Hippocampal formation (tissue), 2 donors: ENCODE data around the gene MED27.
A peak's percentile ranks its signal among the peaks of the same experiment; 100 is the strongest.

Source experiments
- DNase-seq, 2 donors: peaks; one replicate each; lab custom pipeline; 2025; lab: John Stamatoyannopoulos, UW

MED27 gene

DNA sequence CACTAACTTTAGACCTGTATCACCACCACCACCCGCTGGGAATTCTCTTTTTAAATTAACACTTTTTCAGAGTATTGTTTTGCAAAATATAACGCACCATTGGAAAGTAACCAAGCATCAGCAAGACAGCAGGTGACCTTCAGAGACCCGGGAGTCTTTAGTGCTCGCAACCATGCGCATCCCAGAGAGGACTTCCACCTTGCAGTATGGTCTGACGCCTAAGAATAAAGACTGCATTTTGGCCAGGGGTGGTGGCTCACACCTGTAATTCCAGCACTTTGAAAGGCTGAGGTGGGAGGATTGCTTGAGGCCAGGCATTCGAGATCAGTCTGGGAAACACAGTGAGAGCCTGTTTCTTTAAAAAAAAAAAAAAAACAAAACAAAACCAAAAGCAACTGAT lies 113.8 kb downstream of the MED27 start:
- DNase-seq = no peak

DNA sequence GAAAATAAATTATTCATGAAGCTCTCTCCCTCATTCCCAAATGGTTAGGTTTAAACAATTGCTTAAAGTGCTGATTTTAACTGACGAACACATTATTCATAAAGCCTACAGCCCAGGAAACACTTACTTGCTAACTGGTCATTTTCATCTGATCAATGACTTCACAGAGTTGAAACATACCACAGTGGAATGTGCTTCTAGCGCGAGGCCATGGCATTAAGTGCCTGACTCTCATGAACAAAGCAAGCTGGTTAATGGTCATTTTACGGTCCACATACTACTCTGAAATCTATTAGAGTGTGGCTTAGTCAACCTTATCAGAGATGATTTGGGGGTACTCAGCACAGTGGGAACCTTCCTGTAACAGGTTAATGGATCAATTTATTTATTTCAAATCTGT lies 114.6 kb downstream of the MED27 start:
- DNase-seq = no peak

DNA sequence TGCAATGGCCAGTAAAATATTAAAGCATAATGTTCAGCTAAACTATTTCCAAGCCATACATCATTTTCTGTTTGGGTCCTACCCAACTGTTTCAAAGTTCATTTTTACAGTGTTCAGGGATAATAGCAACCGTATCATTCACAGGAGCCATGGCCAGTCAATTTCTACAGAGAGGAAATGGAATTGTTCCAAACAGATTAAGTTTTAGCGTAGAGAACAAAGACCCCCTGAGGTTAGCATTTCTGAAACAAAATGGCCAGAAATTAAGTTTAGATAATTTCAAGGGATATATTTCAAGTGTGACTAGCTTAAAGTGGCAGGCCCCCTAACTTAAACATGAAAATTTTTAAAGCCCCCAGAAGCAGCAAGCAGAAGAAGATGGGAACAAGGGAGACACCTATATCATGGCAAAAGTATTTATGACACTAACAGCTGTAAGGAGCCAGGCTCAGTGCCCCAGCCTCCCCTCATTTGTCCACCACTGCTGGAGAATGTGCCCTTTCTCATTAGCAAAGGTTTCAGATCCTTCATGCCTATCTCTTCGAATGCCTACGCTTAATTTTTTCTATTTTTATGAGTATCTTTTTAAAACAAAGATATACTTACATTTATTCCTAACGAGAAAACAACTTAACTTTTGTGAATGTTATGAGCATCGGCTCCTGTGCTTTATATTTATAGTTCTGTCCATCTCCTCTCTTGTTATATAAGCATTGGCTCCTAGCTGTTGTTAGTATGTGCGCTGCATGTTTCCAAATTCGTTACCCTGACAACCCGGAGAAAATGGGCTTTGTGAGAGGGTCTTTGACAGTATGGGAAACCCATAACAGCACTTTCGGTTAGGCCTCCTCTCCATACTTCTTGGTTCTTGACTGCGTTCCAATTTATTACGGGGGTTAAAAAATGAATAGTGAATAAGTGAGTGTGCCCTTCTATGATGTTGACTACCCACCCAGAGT lies 116.3 kb downstream of the MED27 start:
- DNase-seq = no peak

DNA sequence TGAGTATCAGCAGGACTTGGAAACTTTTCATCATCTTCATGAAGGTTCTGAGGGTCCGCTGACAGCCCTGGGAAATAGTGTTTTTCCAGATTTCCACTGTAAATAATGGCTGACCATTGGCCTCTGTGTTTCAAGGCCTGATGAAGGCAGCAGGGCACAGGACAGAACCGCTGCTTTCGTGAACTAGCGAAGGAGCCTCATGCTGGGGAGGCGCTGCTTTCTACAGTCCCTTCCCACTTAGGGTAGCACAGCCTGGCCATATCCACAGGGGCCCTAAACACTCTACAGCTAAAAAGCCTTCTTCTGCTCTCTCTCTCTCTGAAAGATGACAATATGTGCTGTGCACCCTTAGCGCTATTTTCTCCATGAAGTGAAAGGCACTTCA lies 118.2 kb downstream of the MED27 start:
- DNase-seq = no peak

DNA sequence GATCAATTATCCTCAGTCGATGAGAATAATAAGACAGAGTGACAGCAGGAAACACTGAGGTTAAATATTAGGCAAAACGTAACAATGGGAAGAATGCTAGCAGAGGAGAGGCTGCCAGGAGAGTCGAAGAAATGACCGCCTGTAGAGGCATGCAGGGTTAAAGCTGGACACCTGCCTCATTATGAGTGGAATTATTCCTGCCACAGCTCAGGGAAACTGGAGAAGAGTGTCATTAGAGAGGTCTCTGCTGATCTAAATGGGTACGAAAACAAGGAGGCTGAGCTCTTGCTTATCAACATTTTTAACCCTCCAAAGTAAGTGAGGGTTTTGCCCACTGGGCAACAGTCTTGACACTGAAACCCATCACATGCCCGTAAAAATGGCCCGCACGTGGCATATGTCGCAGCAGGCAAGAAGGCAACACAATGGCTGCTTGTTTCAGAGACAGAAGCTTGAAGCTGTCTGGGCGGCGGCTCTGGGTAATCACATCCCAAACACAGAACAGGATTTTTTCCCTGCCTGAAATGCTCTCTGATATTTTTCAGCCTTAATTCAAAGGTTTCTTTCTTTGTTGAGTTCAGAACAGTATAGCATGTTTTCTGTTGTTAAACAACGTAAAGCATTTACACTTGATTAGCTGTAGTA lies 118.7 kb downstream of the MED27 start:
- DNase-seq = peak; percentile 58 to 62

DNA sequence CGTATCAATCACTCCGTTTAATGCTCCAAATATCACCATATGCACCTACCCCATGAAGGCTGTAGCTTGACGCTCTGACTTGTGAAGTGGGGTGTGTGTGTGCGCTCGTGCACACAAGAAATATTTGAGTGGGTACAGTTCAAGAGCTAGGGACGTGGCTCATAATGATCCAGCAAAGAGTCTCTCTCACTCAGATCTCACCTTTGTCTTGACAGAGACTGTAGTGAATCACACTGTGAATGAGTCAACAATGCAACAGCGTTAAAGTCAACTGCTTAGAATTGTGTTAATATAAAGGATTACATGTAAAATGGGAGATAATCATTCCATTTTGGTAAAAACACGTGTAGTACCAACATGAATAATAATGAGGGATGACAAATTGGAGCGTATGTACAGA lies 119.4 kb downstream of the MED27 start:
- no peak for DNase-seq

DNA sequence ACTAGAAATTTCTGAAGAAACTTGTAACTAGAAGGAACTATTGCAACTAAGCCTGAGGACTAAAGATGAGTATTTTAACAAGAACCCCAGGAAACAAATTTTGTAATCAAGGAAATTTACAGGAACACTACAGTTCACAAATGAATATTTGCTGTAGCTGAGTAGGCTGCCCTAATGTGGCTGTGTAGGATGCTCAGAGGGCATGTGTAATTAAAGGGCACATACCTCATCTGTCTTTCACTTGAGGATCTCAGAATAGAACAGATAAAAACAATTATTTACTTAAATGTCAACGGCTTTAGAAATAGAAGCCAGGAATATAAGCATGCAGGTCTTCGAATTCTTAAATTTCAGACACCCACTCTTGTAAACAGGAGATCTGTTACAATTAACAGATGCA lies 119.8 kb downstream of the MED27 start:
- DNase-seq = no peak

DNA sequence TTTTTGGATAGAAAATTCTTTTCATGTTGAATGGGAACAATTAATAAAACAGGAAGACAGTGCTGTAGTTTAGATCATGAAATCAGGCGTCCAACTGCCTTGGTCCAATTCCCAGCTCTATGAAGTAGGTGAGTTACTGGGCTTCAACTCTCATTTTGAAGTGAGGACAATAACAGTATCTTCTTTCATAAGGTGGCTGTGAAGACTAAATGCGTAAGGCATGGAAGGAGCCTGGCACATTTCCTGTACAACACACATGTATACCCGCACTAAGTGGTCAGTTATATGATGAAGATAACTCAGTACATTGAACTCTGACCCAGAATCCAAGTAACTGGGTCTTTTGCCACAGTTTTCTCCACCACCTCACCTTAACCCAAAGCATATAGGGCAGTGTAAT lies 120.6 kb downstream of the MED27 start:
- no peak for DNase-seq

DNA sequence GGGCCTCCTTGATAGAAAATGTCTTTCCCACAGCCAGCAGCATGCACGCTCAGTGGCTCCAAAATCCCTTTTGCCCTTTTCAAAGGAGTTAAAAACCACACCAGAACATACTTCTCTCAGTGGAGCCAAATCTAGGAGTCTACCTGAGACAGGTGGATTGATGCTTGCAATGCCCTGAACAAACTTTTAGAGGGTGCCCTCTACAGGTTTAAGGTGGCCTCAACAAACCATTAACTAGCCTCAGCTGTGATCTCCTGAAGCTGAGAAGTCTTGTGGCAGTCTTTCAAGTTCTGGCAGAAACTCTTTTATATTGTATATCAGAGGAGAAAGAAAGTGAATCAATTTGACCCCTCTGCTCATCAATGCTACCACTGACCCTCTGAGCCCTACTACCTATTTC lies 125.4 kb downstream of the MED27 start:
- no peak for DNase-seq

DNA sequence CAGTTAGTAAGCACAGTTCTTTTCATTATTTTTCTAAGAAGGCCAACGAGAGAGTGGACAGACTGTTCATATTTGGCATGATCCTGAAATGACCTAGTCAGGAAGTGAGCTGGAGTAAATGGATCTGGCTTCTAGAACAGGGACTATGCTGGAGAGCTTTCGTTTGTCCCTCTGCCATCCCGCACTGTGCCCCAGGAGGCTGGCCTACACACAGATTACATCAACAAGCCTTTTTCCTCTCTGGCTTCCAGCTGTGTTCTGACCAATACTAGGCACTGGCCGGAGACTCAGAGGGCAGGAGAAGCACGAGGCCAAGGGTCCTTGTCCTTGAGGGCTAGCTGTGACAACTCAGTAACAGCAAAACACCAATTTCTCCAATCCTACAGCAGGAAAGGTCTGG lies 127.8 kb downstream of the MED27 start:
- DNase-seq = peak; percentile 47 to 65

DNA sequence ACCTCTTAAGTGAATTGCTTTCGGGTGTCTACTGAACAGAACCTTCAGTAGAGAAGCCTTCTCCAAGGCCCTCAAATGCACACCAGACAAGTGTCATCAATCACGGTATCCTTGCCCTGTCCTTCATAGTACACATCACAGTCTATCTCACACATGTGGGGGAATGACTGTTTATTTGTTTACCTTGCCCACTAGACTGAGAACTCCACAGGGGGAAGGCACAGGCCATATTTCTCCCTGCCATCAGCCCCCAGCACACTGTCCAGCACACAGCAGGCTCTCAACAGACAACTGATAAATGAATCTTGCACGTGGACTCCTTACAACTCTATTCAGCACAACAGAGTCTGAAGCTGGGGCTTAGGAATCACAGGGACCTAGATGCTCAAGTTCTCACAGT lies 128.5 kb downstream of the MED27 start:
- DNase-seq = no peak

DNA sequence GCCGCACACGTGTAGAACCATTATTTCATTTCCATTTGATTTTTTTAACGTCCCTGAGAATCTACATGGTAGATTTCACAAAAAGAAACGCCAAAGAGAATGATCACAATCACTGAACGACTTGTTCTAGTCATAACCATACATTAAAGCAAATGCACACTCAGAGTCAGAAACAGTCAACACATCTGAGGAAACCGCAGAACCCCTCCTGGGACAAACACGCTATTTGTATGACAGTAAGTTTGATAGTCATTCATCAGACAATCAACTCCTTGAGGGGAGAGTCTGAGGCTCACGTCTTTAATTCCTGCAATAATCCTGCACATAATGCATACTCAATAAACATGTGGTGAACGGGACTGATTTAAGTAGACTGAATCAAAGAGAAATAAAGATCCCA lies 129.2 kb downstream of the MED27 start:
- DNase-seq = no peak

DNA sequence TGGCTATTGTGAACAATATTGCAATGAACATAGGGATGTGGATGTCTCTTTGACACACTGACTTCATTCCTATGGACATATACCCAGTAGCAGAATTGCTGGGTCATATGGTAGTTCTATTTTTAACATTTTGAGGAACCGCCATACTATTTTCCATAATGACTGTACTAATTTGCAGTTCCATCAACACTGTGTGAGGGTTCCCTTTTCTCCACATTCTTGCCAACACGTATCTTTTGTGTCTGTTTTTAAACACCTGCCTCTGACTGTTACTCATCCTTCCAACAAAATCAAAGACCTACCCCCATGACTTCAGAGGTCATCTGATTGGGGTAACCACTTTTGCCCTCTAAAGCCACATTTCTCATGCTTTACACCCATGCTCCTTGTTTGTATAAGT lies 133.5 kb downstream of the MED27 start:
- no peak for DNase-seq

DNA sequence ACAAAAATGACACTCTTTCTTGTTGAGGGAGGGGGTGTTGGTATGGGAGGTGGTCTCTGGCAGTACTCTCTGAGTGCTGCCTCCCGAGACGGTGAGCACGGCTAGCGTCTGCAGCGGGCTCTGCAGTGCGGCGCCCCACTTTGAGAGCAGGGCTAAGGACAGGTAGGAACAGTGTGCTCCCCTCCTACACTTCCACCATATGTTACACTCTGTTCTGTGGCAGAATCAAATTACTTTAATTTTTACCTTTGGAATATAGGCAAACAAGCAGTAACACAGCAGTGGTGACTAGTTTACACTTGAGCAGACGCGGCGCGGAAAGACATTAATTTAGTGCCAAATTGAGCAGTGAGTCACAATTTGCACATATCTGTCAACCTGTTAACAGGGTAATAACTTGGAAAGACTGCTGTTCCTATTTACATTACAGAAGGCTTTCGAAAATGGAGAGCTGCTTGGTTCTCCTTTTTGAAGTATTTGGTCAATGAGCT lies 136.3 kb downstream of the MED27 start:
- DNase-seq = no peak

DNA sequence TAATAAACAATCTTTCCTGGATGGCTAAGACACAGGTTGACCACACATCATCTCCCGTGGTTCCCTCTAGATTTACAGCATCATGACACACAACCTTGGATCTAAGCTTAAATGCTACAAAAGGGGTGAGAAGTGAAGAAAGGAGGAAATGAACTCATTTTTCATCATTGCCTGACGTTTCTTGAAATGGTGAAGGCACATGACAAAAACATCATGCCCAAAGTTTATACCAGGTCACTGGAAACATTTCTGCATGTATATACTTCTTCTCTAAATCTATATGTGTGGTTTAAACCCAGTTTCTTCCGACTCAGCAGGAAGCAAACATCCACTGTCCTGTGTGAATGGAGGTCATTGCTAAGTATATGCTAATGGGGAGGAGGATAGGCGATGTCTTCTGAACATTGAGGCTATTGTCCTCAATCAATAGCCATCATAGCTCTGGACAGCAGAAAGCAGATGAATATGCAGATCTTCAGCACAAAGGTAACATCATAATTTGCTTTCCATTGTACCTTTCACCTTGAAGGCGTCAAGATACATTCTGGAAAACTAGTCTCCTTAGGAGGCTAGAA lies 137.4 kb downstream of the MED27 start:
- peak in 1 of 2 donors; percentile 13 for DNase-seq

DNA sequence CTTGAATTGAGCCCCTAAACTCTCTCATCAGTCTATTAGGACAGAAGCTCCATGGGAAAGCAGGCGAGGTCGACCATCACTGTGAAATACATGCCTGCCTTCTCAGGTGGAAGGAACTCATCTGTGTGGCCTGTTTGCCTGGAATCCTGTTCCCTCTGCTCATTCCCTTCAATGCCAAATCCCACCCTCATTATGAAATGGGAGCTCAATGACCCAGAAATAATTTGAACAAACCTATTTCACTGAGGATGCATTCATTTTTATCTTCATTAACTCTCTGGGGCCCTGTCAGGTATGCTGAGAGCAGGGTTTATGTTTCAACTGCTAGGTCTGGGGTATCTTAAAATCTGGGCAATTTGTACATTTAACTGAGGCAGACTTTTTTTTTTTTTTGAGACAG lies 142.2 kb downstream of the MED27 start:
- DNase-seq = no peak

DNA sequence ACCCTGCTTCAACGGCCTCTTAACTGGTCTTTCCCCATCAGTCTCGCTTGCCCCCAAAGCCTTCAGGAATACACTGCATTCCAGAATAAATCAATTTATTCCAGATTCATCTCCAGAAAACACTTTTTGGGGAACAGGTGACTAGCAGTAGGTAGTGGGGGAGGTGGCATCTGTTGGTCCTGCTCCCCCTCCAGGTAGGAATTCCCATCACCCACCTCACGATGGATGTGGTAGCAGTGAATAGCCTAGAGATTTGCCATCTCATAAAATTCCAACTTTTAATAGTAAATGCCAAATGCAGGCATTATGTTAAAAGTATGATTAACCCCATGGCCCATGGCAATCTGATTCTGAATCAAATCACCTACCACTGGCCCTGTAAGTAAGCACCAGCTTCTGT lies 142.7 kb downstream of the MED27 start:
- no peak for DNase-seq

DNA sequence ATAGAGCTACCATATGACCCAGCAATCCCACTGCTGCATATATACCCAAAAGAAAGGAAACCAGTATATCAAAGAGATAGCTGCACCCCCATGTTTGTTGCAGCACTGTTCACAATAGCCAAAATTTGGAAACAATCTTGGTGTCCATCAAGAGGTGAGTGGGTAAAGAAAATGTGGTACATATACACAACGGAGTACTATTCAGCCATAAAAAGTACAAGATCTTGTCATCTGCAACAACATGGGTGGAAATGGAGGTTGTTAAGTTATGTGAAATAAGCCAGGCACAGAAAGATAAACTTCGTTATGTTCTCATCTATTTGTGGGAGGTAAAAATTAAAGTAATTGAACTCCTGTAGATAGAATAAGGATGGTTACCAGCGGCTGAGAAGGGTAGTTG lies 145.0 kb downstream of the MED27 start:
- DNase-seq = no peak

DNA sequence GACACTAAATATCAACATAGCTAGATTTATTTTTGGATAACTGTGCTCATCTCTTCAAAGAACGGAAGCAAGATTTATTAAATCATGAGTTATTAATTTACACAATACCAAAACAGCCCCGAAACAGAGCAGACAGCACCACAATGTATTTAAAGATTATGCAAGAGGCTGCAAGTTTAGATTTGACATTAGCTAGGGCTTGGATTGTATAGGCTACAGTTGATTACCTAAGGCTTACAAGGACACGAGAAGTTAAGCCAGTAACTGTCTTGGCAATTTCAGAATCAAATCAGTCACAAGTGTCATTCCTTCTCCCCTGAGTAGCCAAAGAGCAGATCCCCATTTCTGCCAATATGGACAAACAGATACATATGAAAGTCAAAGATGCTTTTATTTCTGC lies 152.6 kb downstream of the MED27 start:
- no peak for DNase-seq

DNA sequence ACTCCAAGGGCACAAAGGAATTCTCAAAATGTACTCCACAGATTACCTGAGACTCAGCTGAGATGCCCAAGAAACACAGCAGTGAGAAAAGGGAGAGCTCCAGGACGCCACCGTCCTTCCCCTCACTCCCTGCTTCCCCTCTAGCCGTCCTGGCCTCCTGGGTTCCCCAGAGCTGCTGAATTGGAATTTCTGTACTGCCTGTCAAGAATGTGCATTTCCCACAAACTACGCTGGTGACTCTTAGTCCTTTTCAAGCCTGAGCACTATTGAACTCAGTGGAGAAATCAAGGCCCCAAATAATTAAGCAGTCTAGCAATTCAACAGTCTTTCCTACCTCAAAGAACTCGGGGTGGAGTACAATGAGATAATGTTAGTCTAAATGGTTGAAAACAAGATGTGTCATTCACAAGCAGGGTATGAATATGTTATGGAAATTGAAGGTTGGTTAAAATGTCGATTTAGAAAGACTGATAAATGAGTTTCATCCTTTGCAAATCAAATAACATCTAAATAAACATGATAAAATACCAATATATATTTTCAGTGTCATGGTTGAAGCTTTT lies 153.2 kb downstream of the MED27 start:
- no peak for DNase-seq

DNA sequence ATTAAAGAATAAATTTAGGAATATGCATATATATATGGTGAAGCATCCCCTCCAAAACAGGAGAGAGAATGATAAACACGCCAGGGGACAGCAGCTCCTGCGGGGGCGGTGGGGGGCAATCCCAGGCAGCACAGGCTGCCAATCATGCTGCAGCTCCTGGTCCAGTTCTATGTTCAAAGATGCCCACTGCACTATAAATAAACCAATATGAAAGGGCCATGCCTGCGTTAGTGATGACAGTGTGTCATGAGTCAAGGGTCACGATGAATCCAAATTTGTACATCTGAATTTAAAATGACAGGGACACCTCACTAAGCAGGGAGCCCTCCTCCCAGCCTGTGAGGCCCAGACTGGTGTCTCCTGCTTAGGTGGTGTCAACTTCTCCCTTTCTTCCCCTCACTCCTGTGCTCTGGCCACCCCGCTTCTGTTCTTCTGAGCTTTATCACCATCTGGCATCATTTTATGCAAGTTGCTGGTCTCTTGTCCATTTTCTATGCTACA lies 153.9 kb downstream of the MED27 start:
- DNase-seq = no peak

DNA sequence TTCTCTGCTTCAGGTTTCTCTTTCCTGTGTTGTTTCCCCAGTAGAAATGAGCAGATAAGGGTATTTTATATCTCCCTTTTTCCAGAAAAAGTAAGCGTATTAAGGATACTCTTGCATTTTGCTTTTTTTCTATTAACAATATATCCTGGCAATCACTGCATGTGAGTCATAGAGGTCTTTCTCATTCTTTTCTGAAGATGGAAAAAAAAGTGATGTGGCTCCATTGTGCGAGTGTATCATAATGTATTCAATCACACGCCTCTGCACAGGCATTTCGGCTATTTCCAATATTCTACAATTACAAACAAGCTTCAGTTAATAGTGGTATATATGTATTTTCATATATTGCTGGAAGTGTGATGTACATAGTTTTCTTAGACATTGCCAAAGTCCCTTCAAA lies 155.9 kb downstream of the MED27 start:
- DNase-seq = no peak
